Measurements from ENCODE around the gene WNT3A.

WNT3A gene

GRCh38 chr1:228004856-228005462 lies 1.8 kb upstream of the WNT3A start:
- no peak for TF ChIP-seq CTCF (IDR thresholded peaks at IDR 0.05; ENCODE audit: insufficient read depth, low read depth, low read length, missing control alignments)
- no peak for DNase-seq (ENCODE audit: low read depth)
- no peak overlapping the region for H3K4me3 ChIP-seq (ENCODE audit: low read length)

DNA sequence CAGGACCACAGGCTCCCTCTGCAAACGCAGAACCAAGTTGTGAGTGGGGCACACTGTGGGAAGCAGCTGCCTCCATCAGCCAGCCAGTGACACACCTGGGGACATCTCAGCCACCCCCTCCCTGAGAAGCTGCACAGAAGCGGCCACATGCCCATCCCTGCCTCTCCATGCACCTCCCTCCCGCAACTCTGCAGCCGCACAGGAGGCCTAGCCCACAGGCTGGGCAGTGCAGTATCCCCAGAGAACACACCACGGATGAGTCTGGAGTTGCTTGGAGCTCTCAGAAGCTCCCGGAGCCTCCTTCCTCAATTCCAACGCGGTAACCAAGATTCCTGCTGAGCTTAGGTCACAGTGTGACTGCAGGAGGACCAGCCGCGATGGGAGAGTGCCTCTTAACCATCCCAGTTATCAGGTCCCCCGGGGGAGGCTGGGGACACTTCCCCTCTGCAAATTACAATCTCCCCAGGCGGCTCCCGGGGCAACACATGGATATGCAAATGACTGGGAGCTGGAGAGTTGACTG lies 1.2 kb upstream of the WNT3A start:
- DNase-seq (ENCODE audit: low read depth), result no peak
- TF ChIP-seq CTCF (IDR thresholded peaks at IDR 0.05; ENCODE audit: insufficient read depth, low read depth, low read length, missing control alignments), result no peak
- no peak overlapping the region for H3K4me3 ChIP-seq (ENCODE audit: low read length)

DNA sequence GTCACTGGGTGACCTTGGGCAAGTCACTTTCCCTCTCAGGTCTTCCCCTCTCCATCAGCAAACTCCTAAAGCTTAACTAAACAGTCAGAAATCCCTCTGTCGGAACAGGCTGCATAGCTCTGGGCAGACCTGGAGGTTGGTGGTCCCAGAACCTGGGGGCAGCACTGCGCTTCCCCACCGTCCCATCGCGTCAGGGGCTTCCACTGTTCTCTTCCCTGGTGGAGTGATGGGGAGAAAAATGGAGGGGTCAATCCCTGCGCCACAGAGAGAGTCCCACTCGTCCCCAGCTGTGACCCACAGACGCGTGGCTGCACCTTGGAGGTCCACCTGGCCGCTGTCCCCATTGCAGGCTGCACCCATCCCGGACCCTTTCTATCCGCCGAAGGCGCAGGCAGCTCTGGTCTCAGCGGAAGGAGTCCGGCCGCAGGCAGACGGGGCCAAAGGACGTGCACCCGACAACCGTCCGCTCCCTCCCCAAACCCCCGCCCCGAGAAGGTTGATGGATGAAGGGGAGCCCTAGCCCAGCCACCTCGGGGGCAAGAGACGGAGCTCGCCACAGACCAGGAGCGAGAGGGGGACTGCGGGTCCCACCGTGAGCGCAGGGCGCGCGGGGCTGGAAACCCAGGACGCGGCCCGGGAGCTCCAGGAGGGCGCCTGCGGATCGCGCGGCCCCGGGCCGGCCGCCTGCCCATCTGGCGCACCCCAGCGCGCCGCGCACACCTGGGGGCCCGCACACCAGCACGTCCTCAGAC lies 588 bp upstream of the WNT3A start:
- no peak for DNase-seq (ENCODE audit: low read depth)
- TF ChIP-seq CTCF (IDR thresholded peaks at IDR 0.05; ENCODE audit: insufficient read depth, low read depth, low read length, missing control alignments), result no peak
- no peak overlapping the region for H3K4me3 ChIP-seq (ENCODE audit: low read length)

GRCh38 chr1:228007049-228007800 lies 427 bp downstream of the WNT3A start:
- DNase-seq (ENCODE audit: low read depth), result peak; percentile 29
- peak overlapping the region; percentile 39 for H3K4me3 ChIP-seq (ENCODE audit: low read length)
- no peak for TF ChIP-seq CTCF (IDR thresholded peaks at IDR 0.05; ENCODE audit: insufficient read depth, low read depth, low read length, missing control alignments)

- no peak overlapping the region for H3K4me3 ChIP-seq (ENCODE audit: low read length)
- DNase-seq (ENCODE audit: low read depth), result no peak
- TF ChIP-seq CTCF (IDR thresholded peaks at IDR 0.05; ENCODE audit: insufficient read depth, low read depth, low read length, missing control alignments), result no peak
Observed at GRCh38 chr1:228007801-228008341, 1.1 kb downstream of the WNT3A start.

- H3K4me3 ChIP-seq (ENCODE audit: low read length), result no peak overlapping the region
- no peak for TF ChIP-seq CTCF (IDR thresholded peaks at IDR 0.05; ENCODE audit: insufficient read depth, low read depth, low read length, missing control alignments)
- no peak for DNase-seq (ENCODE audit: low read depth)
Observed at GRCh38 chr1:228008391-228009115, 1.8 kb downstream of the WNT3A start.

All from epithelial cell of esophagus (primary cell).